OCI-LY1 (cell line): ENCODE measurements around the gene PRPF18.

ENCODE experiments used
- H2AFZ ChIP-seq: fragments of 200-600 bp; sonication (generic), shearing (Covaris generic); 2 replicates; pipeline ENCODE4 v1.6.0; 2014; ENCODE audit warnings: antibody characterized with exemption, mild to moderate bottlenecking, low read length
- H3F3A ChIP-seq: fragments of 200-600 bp; sonication (generic), shearing (Covaris generic); 2 replicates; pipeline ENCODE4 v1.6.0; 2014; ENCODE audit warnings: mild to moderate bottlenecking, antibody characterized with exemption, low read length, moderate library complexity; ENCODE audit not compliant: insufficient read depth
- H3K27ac ChIP-seq: fragments of 200-600 bp; sonication (generic); 2 replicates; pipeline ENCODE4 v1.5.1; 2014; ENCODE audit warnings: low read length, mixed run types, mild to moderate bottlenecking, low read depth; ENCODE audit not compliant: poor library complexity, severe bottlenecking
- H3K27me3 ChIP-seq: fragments of 200-600 bp; sonication (generic); 2 replicates; pipeline ENCODE4 v1.6.0; 2014; ENCODE audit warnings: antibody characterized with exemption, mild to moderate bottlenecking, low read length, moderate library complexity; ENCODE audit not compliant: insufficient read depth
- H3K36me3 ChIP-seq: fragments of 200-600 bp; sonication (generic); 2 replicates; pipeline ENCODE4 v1.6.1; 2014; ENCODE audit warnings: mild to moderate bottlenecking, antibody characterized with exemption, low read length, moderate library complexity, mixed read lengths; ENCODE audit not compliant: insufficient read depth
- H3K4me1 ChIP-seq: fragments of 200-600 bp; sonication (generic); 2 replicates; pipeline ENCODE4 v1.5.1; 2014; ENCODE audit warnings: mild to moderate bottlenecking, low read length, moderate library complexity; ENCODE audit not compliant: insufficient read depth, severe bottlenecking
- H3K4me2 ChIP-seq: fragments of 200-600 bp; sonication (generic), shearing (Covaris generic); 2 replicates; pipeline ENCODE4 v1.6.1; 2014; ENCODE audit warnings: low read length
- H3K4me3 ChIP-seq: fragments of 200-600 bp; sonication (generic); 2 replicates; pipeline ENCODE4 v1.5.1; 2014; ENCODE audit warnings: low read length, low read depth, mild to moderate bottlenecking, mixed read lengths; ENCODE audit not compliant: poor library complexity, severe bottlenecking
- H3K79me2 ChIP-seq: fragments of 200-600 bp; shearing (Covaris generic); 2 replicates; pipeline ENCODE4 v1.6.1; 2016; ENCODE audit warnings: mixed run types, low read length, mixed read lengths; ENCODE audit not compliant: insufficient read depth
- H3K9ac ChIP-seq: fragments of 200-600 bp; sonication (generic), shearing (Covaris generic); 2 replicates; pipeline ENCODE4 v1.6.1; 2014; ENCODE audit warnings: mild to moderate bottlenecking, low read length, mixed read lengths
- H3K9me2 ChIP-seq: fragments of 200-600 bp; sonication (generic), shearing (Covaris generic); 2 replicates; pipeline ENCODE4 v1.6.1; 2014; ENCODE audit warnings: low read depth, mild to moderate bottlenecking, low read length, mixed read lengths
- H3K9me3 ChIP-seq: fragments of 200-600 bp; shearing (Covaris generic); 2 replicates; pipeline ENCODE4 v1.6.1; 2014; ENCODE audit warnings: low read length, mixed read lengths
- H4K20me1 ChIP-seq: fragments of 200-600 bp; sonication (generic), shearing (Covaris generic); 2 replicates; pipeline ENCODE4 v1.6.0; 2016; ENCODE audit warnings: mild to moderate bottlenecking, low read length; ENCODE audit not compliant: insufficient read depth
- CTCF ChIP-seq: fragments of 200-600 bp; sonication (generic), shearing (Covaris generic); IDR thresholded peaks from 2 replicates; pipeline ENCODE4 v1.5.1; 2017; ENCODE audit warnings: mild to moderate bottlenecking, antibody characterized with exemption, low read length, moderate library complexity, mixed read lengths
- EZH2 ChIP-seq: fragments of 200-600 bp; sonication (generic), shearing (Covaris generic); IDR thresholded peaks from 2 replicates; pipeline ENCODE4 v1.8.0; 2017; ENCODE audit warnings: borderline replicate concordance, mixed run types, mild to moderate bottlenecking, antibody characterized with exemption, low read length, moderate library complexity, mixed read lengths

The PRPF18 gene

GRCh38 chr10:13672548-13672947 is 85.8 kb downstream of the PRPF18 start:
- H3K9me3 ChIP-seq = no peaks in the 10 kb centered on the region
- H3K4me3 ChIP-seq = no peak overlapping the region
- H3K27ac ChIP-seq = no peak overlapping the region
- H3K27me3 ChIP-seq = 0 out of 2 replicates have a peak, but pooled peaks cover 4% of the 10 kb centered on the region
- H3K9ac ChIP-seq = no peak overlapping the region
- no peak overlapping the region for H3K4me2 ChIP-seq
- H3F3A ChIP-seq = no peaks in the 10 kb centered on the region
- H3K4me1 ChIP-seq = no peaks in the 10 kb centered on the region
- H2AFZ ChIP-seq = no peak overlapping the region
- H3K9me2 ChIP-seq = no peaks in the 10 kb centered on the region
- no peaks in the 10 kb centered on the region for H4K20me1 ChIP-seq
- H3K36me3 ChIP-seq = no peaks in the 10 kb centered on the region
- H3K79me2 ChIP-seq = no peaks in the 10 kb centered on the region
- TF ChIP-seq CTCF (no peak), EZH2 (no peak)

GRCh38 chr10:13673156-13673555 is 86.4 kb downstream of the PRPF18 start:
- Histone ChIP-seq H3K27me3 (0 out of 2 replicates have a peak, but pooled peaks cover 4% of the 10 kb centered on the region), H3K4me3 (no peak overlapping the region), H3K27ac (no peak overlapping the region), H3K36me3 (no peaks in the 10 kb centered on the region), H2AFZ (no peak overlapping the region), H4K20me1 (no peaks in the 10 kb centered on the region), H3K79me2 (no peaks in the 10 kb centered on the region), H3K4me1 (no peaks in the 10 kb centered on the region), H3K9ac (no peak overlapping the region), H3F3A (no peaks in the 10 kb centered on the region), H3K9me2 (no peaks in the 10 kb centered on the region), H3K9me3 (no peaks in the 10 kb centered on the region), H3K4me2 (no peak overlapping the region)
- TF ChIP-seq EZH2 = no peak
- no peak for TF ChIP-seq CTCF

- Histone ChIP-seq H3F3A (no peaks in the 10 kb centered on the region), H4K20me1 (no peaks in the 10 kb centered on the region), H3K27ac (no peak overlapping the region), H3K79me2 (no peaks in the 10 kb centered on the region), H3K9ac (no peak overlapping the region), H3K36me3 (no peaks in the 10 kb centered on the region), H3K4me3 (no peak overlapping the region), H3K9me3 (no peaks in the 10 kb centered on the region), H3K9me2 (no peaks in the 10 kb centered on the region), H3K27me3 (0 out of 2 replicates have a peak, but pooled peaks cover 4% of the 10 kb centered on the region), H3K4me2 (no peak overlapping the region), H3K4me1 (no peaks in the 10 kb centered on the region), H2AFZ (no peak overlapping the region)
- TF ChIP-seq CTCF (no peak), EZH2 (no peak)
Measured at GRCh38 chr10:13674645-13675588, 88.2 kb downstream of the PRPF18 start.
